Panc1 (cell line): ENCODE measurements around the gene PDHB. TPM values are rescaled to one million over a fixed set of nuclear protein-coding genes. Genes with fewer than 3 reads are reported as not detected.
A peak's percentile ranks its signal among the peaks of the same experiment; 100 is the strongest.

ENCODE experiments used
- ATAC-seq: fragments of 200-7000 bp; cut with Tn5 transposase; 2 replicates; pipeline ENCODE4 v1.9.1; 2020; ENCODE audit warnings: mild to moderate bottlenecking, moderate library complexity
- BruUV-seq: library from RNA; stranded (reverse); fragments of 400-500 nt; replicated peaks from 2 replicates; lab custom pipeline; 2021; lab: Mats Ljungman, UMichigan
- CTCF ChIA-PET: fragments of 300-600 bp; sonication (Branson Sonifier 250); formaldehyde crosslinking; loops from one replicate; lab custom pipeline; 2022; ENCODE audit warnings: antibody characterized with exemption; lab: Charles Lee
- POLR2A ChIA-PET: fragments of 300-600 bp; sonication (Branson Sonifier 250); formaldehyde crosslinking; loops from one replicate; lab custom pipeline; 2022; ENCODE audit warnings: antibody characterized with exemption; lab: Charles Lee
- DNase-seq: peaks from one replicate; pipeline ENCODE4 v3.0.0-alpha.2; 2010; ENCODE audit warnings: low read depth, low spot score
- H3K27ac ChIP-seq: 2 replicates; pipeline ENCODE4 v1.5.1; 2011; ENCODE audit warnings: mild to moderate bottlenecking, low read length, inconsistent platforms
- H3K27me3 ChIP-seq: fragments of 200-500 bp; sonication (Bioruptor generic); 2 replicates; pipeline ENCODE4 v1.6.0; 2014; ENCODE audit warnings: low read length, inconsistent platforms; ENCODE audit not compliant: control insufficient read depth, insufficient read depth
- H3K36me3 ChIP-seq: fragments of 200-500 bp; sonication (Bioruptor generic); 2 replicates; pipeline ENCODE4 v1.5.1; 2014; ENCODE audit warnings: inconsistent platforms, mild to moderate bottlenecking, low read length, moderate library complexity; ENCODE audit not compliant: control insufficient read depth, insufficient read depth
- H3K4me1 ChIP-seq: 2 replicates; pipeline ENCODE4 v1.5.1; 2011; ENCODE audit warnings: inconsistent platforms, mild to moderate bottlenecking, low read length, moderate library complexity; ENCODE audit not compliant: control insufficient read depth, insufficient read depth
- H3K4me3 ChIP-seq, 2 experiments: 2 replicates each; pipeline ENCODE4 v1.5.1; 2011 to 2012; ENCODE audit warnings: low read depth in 2 of 2, low read length in 2 of 2, mild to moderate bottlenecking in 2 of 2, inconsistent platforms in 1 of 2, moderate library complexity in 1 of 2
- H3K9me3 ChIP-seq: fragments of 200-500 bp; sonication (Bioruptor generic); 2 replicates; pipeline ENCODE4 v1.5.1; 2014; ENCODE audit warnings: low read depth, mild to moderate bottlenecking, inconsistent platforms, low read length, moderate library complexity; ENCODE audit not compliant: control insufficient read depth, insufficient read depth
- CTCF ChIP-seq: fragments of 450-650 bp; IDR thresholded peaks from 2 replicates; pipeline ENCODE4 v1.5.1; 2017; ENCODE audit warnings: mild to moderate bottlenecking
- POLR2AphosphoS5 ChIP-seq: IDR thresholded peaks from 2 replicates; pipeline ENCODE4 v1.6.1; 2012; ENCODE audit warnings: mild to moderate bottlenecking, low read depth, low read length, moderate library complexity
- REST ChIP-seq, 2 experiments: IDR thresholded peaks; 2 replicates each; pipeline ENCODE4 v1.6.1; 2011 to 2012; ENCODE audit warnings: low read depth in 2 of 2, control low read depth in 1 of 2, low read length in 1 of 2, mild to moderate bottlenecking in 1 of 2, moderate library complexity in 1 of 2; ENCODE audit not compliant: insufficient read depth in 1 of 2
- SIN3A ChIP-seq: IDR thresholded peaks from 2 replicates; pipeline ENCODE4 v1.6.1; 2012; ENCODE audit warnings: low read depth, mild to moderate bottlenecking, low read length, moderate library complexity, borderline replicate concordance; ENCODE audit not compliant: insufficient read depth
- TCF7L2 ChIP-seq: IDR thresholded peaks from 2 replicates; pipeline ENCODE4 v1.6.1; 2011; ENCODE audit warnings: mild to moderate bottlenecking, low read depth, low read length, inconsistent platforms
- in situ Hi-C: cut with HindIII; loops from 2 replicates; pipeline ENCODE4 v1.10.0; 2016; ENCODE audit warnings: low sequenced_read_pairs, low pct_unique_long_range_greater_than_20kb
- intact Hi-C: fragments of 100-400 bp; cut with micrococcal nuclease; formaldehyde crosslinking; loops from one replicate; pipeline ENCODE4 v1.10.0; 2022; ENCODE audit not compliant: unreplicated experiment
- total RNA-seq: library from RNA; stranded (reverse); gene quantifications from one replicate; pipeline ENCODE4 v1.2.1, GENCODE V29; 2021; ENCODE audit not compliant: unreplicated experiment

PDHB gene
- total RNA-seq, 1 experiment from 2014 or later: 66.6 TPM

- TF ChIP-seq REST (IDR thresholded peaks at IDR 0.05; ENCODE audit: insufficient read depth in 1 of 2, low read depth in 2 of 2, low read length in 1 of 2) (no peak), SIN3A (no peak), TCF7L2 (no peak), POLR2AphosphoS5 (no peak), CTCF (no peak)
- Histone ChIP-seq H3K27me3 (no peaks in the 10 kb centered on the region), H3K27ac (peak overlapping the region; percentile 92), H3K36me3 (no peaks in the 10 kb centered on the region), H3K4me1 (peaks cover 29% of the 10 kb centered on the region), H3K9me3 (no peaks in the 10 kb centered on the region), H3K4me3 (no peak overlapping the region)
- DNase-seq (no peak), ATAC-seq (no peak)
- BruUV-seq: no TSS peak
- intact Hi-C loops (no loop called here), in situ Hi-C loops (no loop called here)
- ChIA-PET POLR2A (no interaction called here), CTCF (no interaction called here)
Observed at GRCh38 chr3:58473275-58473674, 39.6 kb upstream of the PDHB start.

GRCh38 chr3:58471025-58471887 is 37.6 kb upstream of the PDHB start:
- peaks cover 29% of the 10 kb centered on the region for H3K4me1 ChIP-seq
- H3K27me3 ChIP-seq: no peaks in the 10 kb centered on the region
- no TSS peak for BruUV-seq
- H3K4me3 ChIP-seq: no peak overlapping the region
- intact Hi-C loops: no loop called here
- DNase-seq (peak; percentile 60), ATAC-seq (peak; percentile 97)
- CTCF ChIA-PET: no interaction called here
- in situ Hi-C loops: no loop called here
- TF ChIP-seq POLR2AphosphoS5 (peak; percentile 78), SIN3A (no peak), TCF7L2 (peak; percentile 91), CTCF (no peak)
- no peaks in the 10 kb centered on the region for H3K9me3 ChIP-seq
- no peaks in the 10 kb centered on the region for H3K36me3 ChIP-seq
- POLR2A ChIA-PET: no interaction called here
- peak overlapping the region; percentile 92 for H3K27ac ChIP-seq
